Pancreas (tissue), 10 donors: ENCODE results near the gene OR1D2. TPM values are rescaled to one million over a fixed set of nuclear protein-coding genes. Genes with fewer than 3 reads are reported as not detected.
"Not testable (repeated sequence)": the region's sequence is repeated elsewhere in the genome, so short reads cannot be mapped to it uniquely, and the experiment has no call there.

ENCODE experiments used
- ATAC-seq, 4 donors: fragments of 200-7000 bp; cut with Tn5 transposase; one replicate each; pipeline versions ENCODE4 v1.8.0 to v1.9.1; 2020; ENCODE audit warnings: mild to moderate bottlenecking in 4 of 4, moderate library complexity in 4 of 4
- DNase-seq, 6 donors: peaks; one replicate each; pipeline ENCODE4 v3.0.0-alpha.2; 2020
- FAIRE-seq: peaks from 2 replicates; lab custom pipeline; 2012; peaks lifted over from hg19 to GRCh38; lab: Jason Lieb, UNC
- H3K27ac ChIP-seq, 4 donors: fragments of 200-600 bp; sonication (generic); 1 replicate in 3 of 4; 2 replicates in 1 of 4; pipeline versions ENCODE4 v1.5.0 to v1.8.0; 2020
- H3K27me3 ChIP-seq, 4 donors: fragments of 200-600 bp; one replicate each; pipeline ENCODE4 v1.8.0; 2021
- H3K36me3 ChIP-seq, 3 donors: fragments of 200-600 bp; sonication (generic) in 1 of 3; one replicate each; pipeline versions ENCODE4 v1.5.0 to v1.8.0; 2020 to 2021
- H3K4me1 ChIP-seq, 3 donors: fragments of 200-600 bp; one replicate each; pipeline ENCODE4 v1.8.0; 2021
- H3K4me3 ChIP-seq, 4 donors: fragments of 200-600 bp; sonication (generic) in 2 of 4; one replicate each; pipeline versions ENCODE4 v1.5.0 to v1.8.0; 2020 to 2021
- H3K9me3 ChIP-seq, 4 donors: fragments of 200-600 bp; one replicate each; pipeline ENCODE4 v1.8.0; 2021
- WGBS, 2 donors: extraction: QIAGEN DNeasy Blood & Tissue Kit; methylation state at CpG; one replicate each; pipeline ENCODE4 v1.1.7; 2013; 5-methylcytosine and 5-hydroxymethylcytosine counted together
- intact Hi-C, 3 donors: fragments of 100-400 bp; cut with DNase I; formaldehyde crosslinking; loops; one replicate each; pipeline versions ENCODE4 v1.11.1 to v1.14.2; 2022
- polyA plus RNA-seq, 2 donors: library from polyadenylated mRNA; stranded (reverse); fragments of 200-250 nt; gene quantifications; one replicate each; pipeline ENCODE4 v1.2.3, GENCODE V29; 2013
- total RNA-seq, 6 donors: library from RNA; stranded (reverse); fragmentation: NEBNext Ultra II Directional in 4 of 6; extraction: Animal tissue kit (Norgen Biotek cat#: 25700) in 4 of 6; gene quantifications; one replicate each; pipeline versions ENCODE4 v1.2.1 to v1.2.4, GENCODE V29; 2021 to 2023
- TF ChIP-seq, protein P1 (sequence below), 4 donors: fragments of 200-600 bp; sonication (generic) in 3 of 4; IDR thresholded peaks; one replicate each; pipeline versions ENCODE4 v1.5.0 to v1.8.0; 2021; ENCODE audit warnings: antibody characterized with exemption in 4 of 4
- donor health status: healthy with polysubstance abuse.
- donor health status: DM: no; HTN: no; CAD: no; lungs with moderate emphysema.
- donor health status: DM: no; HTN: no; CAD: no.
- donor health status: control.
- donor health status: control.
- donor health status: Bipolar disorder and iron deficiency.
- donor health status: DM: yes; HTN: yes; CAD: no.
- donor health status: DM: no; HTN: no; CAD: no.
- donor health status: DM: no; HTN: no; CAD: no.
- donor health status: DM: yes; HTN: yes; CAD: no.

OR1D2 gene, protein sequence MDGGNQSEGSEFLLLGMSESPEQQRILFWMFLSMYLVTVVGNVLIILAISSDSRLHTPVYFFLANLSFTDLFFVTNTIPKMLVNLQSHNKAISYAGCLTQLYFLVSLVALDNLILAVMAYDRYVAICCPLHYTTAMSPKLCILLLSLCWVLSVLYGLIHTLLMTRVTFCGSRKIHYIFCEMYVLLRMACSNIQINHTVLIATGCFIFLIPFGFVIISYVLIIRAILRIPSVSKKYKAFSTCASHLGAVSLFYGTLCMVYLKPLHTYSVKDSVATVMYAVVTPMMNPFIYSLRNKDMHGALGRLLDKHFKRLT
- total RNA-seq, result not detected
- polyA plus RNA-seq, result not detected

DNA sequence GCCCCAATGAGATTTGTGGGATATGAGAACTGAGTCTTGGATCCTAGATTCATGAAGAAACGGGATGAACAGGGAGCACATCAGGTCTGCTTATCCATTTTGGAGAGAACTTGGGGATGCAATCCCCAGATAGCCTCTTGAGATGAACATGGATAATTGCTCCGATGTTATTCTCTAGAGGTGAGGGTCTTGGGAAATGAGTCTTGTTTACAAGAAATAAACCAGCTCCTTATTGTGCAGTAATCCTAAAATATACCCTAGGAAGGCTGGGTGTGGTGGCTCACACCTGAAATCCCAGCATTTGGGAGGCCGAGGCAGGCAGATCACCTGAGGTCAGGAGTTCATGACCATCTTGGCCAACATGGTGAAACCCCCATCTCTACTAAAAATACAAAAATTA lies at the start of gene OR1D2:
Gene OR1D2 (minus strand): TSS at position 101 of the 400 bp plus-strand sequence. CDS start 11,426 bp downstream, outside the sequence.
- 43 to 56% methylated on average over 3 of the region's 3 CpGs for WGBS, 2 donors
- no peak within 1 kb of the TSS for H3K4me3 ChIP-seq
- no peak for DNase-seq
- ATAC-seq, result no peak
- no peaks in the 10 kb centered on the region for H3K27me3 ChIP-seq
- intact Hi-C loops, result no loop called here
- TF ChIP-seq, protein P1, sequence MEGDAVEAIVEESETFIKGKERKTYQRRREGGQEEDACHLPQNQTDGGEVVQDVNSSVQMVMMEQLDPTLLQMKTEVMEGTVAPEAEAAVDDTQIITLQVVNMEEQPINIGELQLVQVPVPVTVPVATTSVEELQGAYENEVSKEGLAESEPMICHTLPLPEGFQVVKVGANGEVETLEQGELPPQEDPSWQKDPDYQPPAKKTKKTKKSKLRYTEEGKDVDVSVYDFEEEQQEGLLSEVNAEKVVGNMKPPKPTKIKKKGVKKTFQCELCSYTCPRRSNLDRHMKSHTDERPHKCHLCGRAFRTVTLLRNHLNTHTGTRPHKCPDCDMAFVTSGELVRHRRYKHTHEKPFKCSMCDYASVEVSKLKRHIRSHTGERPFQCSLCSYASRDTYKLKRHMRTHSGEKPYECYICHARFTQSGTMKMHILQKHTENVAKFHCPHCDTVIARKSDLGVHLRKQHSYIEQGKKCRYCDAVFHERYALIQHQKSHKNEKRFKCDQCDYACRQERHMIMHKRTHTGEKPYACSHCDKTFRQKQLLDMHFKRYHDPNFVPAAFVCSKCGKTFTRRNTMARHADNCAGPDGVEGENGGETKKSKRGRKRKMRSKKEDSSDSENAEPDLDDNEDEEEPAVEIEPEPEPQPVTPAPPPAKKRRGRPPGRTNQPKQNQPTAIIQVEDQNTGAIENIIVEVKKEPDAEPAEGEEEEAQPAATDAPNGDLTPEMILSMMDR (IDR thresholded peaks at IDR 0.05), result no peak
- no peaks in the 10 kb centered on the region for H3K9me3 ChIP-seq
- no peak for FAIRE-seq
- H3K27ac ChIP-seq, result no peak within 1 kb of the TSS
- H3K4me1 ChIP-seq, result no peaks in the 10 kb centered on the region
- no peaks in the 10 kb centered on the region for H3K36me3 ChIP-seq

DNA sequence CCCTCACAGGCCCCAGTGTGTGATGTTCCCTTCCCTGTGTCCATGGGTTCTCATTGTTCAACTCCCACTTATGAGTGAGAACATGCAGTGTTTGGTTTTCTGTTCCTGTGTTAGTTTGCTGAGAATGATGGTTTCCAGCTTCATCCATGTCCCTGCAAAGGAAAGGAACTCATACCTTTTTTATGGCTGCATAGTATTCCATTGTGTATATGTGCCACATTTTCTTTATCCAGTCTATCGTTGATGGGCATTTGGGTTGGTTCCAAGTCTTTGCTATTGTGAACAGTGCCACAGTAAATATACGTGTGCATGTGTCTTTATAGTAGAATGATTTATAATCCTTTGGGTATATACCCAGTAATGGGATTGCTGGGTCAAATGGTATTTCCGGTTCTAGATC lies 33.3 kb upstream of the OR1D2 start:
- not testable (repeated sequence) for ATAC-seq, FAIRE-seq
- 53 to 68% methylated on average over 2 of the region's 3 CpGs for WGBS, 2 donors

DNA sequence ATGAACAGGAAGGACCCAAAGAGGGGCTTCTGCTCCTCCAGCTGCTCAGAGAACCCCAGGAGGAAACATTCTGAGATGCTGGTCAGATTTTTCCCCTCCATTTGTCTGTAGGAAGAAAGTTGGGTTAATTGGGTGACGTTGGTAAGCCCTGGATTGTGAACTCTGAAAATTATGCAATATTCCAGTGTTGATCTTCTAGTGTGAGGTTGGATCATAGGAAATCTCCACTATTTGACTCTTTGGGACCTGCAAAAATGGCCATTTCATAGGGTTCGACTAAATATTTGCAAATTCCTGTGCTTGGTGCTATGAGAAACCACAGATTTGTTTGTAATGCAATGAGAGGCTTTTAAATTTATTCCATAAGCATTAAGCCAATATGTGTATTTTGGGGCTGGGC lies 23.2 kb upstream of the OR1D2 start, which contains the start of gene OR1G1:
Gene OR1G1 (minus strand): TSS at position 101 of the 400 bp plus-strand sequence. CDS start 0 bp downstream, at position 101.
- ATAC-seq (no peak), FAIRE-seq (no peak), DNase-seq (no peak)
- Histone ChIP-seq H3K4me3 (no peak within 1 kb of the TSS), H3K4me1 (no peaks in the 10 kb centered on the region), H3K9me3 (no peaks in the 10 kb centered on the region), H3K27ac (no peak within 1 kb of the TSS), H3K27me3 (peaks cover 0 to 13% (median 2%) of the 10 kb centered on the region in 4 donors), H3K36me3 (no peaks in the 10 kb centered on the region)
- TF ChIP-seq, protein P1 (IDR thresholded peaks at IDR 0.05), result no peak
- intact Hi-C loops, result no loop called here
- WGBS, 2 donors, result 47 to 48% methylated on average over 2 of the region's 2 CpGs

More for the DNA sequence above, 33.3 kb upstream of the OR1D2 start:
- H3K4me1 ChIP-seq, H3K27me3 ChIP-seq, H3K4me3 ChIP-seq, intact Hi-C loops, H3K9me3 ChIP-seq, H3K27ac ChIP-seq, H3K36me3 ChIP-seq, DNase-seq: not testable (repeated sequence)

DNA sequence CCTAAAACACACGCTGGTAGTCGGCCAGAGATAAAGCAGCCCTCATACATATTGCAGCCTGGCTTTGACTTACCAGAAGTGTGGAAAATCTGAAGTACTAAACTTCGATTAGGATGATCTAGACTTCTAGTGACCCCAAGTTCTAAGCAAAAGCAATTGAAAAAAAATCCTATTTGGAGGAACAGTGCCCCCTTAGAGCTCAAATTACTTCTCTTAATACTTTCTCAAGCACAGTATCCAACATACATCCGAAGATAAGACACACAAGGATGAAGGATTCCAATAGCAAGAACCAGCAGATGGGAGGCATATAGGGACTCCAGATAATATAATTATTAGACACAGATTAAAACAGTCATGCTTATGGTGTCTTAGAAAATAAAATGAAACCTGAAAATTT lies 30.4 kb downstream of the OR1D2 start:
- WGBS, 2 donors, result 43 to 55% methylated on average over 4 of the region's 4 CpGs
- FAIRE-seq, H3K36me3 ChIP-seq, H3K27ac ChIP-seq, H3K9me3 ChIP-seq, intact Hi-C loops, H3K4me3 ChIP-seq, DNase-seq, H3K27me3 ChIP-seq, ATAC-seq, H3K4me1 ChIP-seq: not testable (repeated sequence)

DNA sequence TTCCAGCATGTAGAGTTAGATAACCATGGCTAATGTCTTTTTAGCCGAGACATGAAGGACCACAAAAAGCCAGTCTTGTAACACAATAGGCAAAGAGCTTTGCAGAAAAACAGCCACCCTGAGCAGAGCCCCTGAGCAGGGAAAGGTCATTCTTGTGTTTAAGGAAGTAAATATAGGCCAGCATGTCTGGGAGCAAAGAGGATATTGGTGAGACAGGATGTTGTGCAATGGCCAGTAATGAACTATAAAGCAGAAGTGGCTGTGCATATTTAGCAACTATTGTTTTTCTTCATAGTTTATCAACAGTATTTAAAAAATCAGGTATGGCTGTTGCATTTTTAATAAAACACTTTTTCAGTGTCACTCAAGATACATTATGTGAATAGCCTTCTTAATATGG lies 39.0 kb downstream of the OR1D2 start:
- ATAC-seq (peak in 2 of 4 donors; percentile 51 to 84), FAIRE-seq (peak; percentile 72)
- no CpG with 5 or more reads among the region's 1 CpG for WGBS, 2 donors

DNA sequence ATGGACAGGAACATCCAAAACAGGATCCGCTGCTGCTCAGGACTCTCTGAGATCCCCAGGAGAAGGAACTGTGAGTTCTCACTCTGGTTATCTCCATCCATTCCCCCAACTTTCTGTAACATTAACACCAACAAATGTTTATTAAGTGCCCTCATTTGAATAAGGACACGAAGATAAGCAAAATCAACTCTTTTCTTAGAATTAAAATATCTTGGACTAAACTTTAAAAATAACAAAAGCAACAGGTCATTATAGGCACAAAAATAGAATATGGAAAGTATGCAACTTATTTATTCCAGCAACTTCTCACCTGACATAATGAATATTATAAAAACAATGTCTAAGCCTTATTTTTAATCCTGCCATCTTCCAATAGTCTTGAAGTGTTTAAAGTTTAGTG lies 40.7 kb downstream of the OR1D2 start, which contains the start of gene OR1D5:
Gene OR1D5 (minus strand): TSS at position 101 of the 400 bp plus-strand sequence. CDS start 0 bp downstream, at position 101.
- WGBS, 2 donors, result 14 to 47% methylated on average over 1 of the region's 2 CpGs
- H3K27me3 ChIP-seq, FAIRE-seq: not testable (repeated sequence)

More for the DNA sequence above, 39.0 kb downstream of the OR1D2 start:
- H3K36me3 ChIP-seq, H3K4me1 ChIP-seq, H3K27me3 ChIP-seq, intact Hi-C loops, H3K27ac ChIP-seq, DNase-seq, H3K9me3 ChIP-seq, H3K4me3 ChIP-seq: not testable (repeated sequence)

DNA sequence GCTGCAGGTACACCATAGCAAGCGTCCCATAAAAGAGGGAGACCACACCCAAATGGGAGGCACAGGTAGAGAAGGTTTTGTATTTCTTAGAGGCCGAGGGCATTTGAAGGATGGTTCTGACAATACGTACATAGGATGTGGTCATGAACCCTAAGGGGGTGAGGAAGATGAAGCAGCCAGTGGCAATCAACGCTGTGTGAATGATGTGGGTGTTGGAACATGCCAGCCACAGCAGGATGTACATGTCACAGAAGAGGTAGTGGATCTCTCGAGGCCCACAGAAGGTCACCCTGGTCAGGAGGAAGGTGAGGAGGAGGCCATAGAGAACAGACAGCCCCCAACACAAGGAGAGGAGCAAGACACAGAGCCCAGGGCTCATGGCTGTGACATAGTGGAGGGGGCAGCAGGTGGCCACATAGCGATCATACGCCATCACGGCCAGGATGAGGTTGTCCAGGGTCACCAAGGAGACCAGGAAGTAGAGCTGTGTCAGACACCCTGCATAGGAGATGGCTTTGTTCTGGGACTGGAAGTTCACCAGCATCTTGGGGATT lies 41.3 kb downstream of the OR1D2 start:
- not testable (repeated sequence) for FAIRE-seq

More for the DNA sequence above, 40.7 kb downstream of the OR1D2 start, which contains the start of gene OR1D5:
- H3K27ac ChIP-seq, H3K9me3 ChIP-seq, H3K4me3 ChIP-seq, H3K36me3 ChIP-seq, H3K4me1 ChIP-seq, DNase-seq, intact Hi-C loops, ATAC-seq: not testable (repeated sequence)

DNA sequence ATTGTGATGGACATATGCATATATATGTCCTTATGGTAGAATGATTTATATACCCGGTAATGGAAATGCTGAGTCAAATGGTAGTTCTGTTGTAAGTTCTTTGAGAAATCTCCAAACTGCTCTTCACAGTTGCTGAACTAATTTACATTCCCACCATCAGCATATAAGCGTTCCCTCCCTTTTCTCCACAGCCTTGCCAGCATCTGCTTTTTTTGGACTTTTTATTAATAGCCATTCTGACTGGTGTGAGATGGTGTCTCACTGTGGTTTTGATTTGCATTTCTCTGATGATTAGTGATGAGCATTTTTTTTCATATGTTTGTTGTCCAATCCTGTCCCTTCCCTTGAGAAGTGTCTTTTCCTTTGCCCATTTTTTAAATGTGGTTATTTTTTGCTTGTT lies 49.4 kb downstream of the OR1D2 start:
- H3K27ac ChIP-seq, H3K36me3 ChIP-seq, DNase-seq, H3K4me3 ChIP-seq, H3K9me3 ChIP-seq, intact Hi-C loops, FAIRE-seq, H3K4me1 ChIP-seq, H3K27me3 ChIP-seq, ATAC-seq: not testable (repeated sequence)
- WGBS, 2 donors, result 85 to 100% methylated on average over 1 of the region's 2 CpGs

More for the DNA sequence above, 41.3 kb downstream of the OR1D2 start:
- H3K4me1 ChIP-seq, H3K27ac ChIP-seq, ATAC-seq, DNase-seq, H3K4me3 ChIP-seq, H3K36me3 ChIP-seq, intact Hi-C loops, H3K9me3 ChIP-seq, H3K27me3 ChIP-seq: not testable (repeated sequence)
- 64 to 75% methylated on average over 5 to 8 of the region's 8 CpGs for WGBS, 2 donors
